HG02610 (cell line): ENCODE data around the gene CRACR2B.

Experiments used
- ATAC-seq: cut with Tn5 transposase; IDR thresholded peaks from one replicate; pipeline ENCODE4 v1.9.1; 2021; ENCODE audit warnings: mild to moderate bottlenecking, moderate library complexity; ENCODE audit not compliant: unreplicated experiment

Gene CRACR2B

GRCh38 chr11:865462-866430, 38.0 kb downstream of the CRACR2B start:
- ATAC-seq: no peak

DNA sequence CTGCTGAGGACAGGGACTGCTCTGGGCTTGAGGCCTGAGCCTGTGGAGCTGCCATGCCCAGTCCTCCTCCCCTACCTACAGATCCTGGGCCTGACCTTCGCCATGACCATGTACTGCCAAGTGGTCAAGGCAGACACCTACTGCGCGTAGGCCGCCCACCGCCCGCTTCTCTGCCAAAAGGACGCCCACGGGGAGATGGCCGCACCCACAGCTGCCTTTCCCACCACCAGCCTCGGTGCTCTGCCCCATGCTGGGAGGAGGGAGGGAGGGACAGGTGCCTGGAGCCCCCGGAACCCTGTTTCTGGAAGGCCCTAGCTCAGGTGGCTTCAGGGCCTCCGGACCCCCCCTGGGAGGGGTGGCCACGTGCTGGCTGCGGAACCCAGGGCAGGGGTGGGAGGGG, 38.8 kb downstream of the CRACR2B start:
- ATAC-seq: no peak

DNA sequence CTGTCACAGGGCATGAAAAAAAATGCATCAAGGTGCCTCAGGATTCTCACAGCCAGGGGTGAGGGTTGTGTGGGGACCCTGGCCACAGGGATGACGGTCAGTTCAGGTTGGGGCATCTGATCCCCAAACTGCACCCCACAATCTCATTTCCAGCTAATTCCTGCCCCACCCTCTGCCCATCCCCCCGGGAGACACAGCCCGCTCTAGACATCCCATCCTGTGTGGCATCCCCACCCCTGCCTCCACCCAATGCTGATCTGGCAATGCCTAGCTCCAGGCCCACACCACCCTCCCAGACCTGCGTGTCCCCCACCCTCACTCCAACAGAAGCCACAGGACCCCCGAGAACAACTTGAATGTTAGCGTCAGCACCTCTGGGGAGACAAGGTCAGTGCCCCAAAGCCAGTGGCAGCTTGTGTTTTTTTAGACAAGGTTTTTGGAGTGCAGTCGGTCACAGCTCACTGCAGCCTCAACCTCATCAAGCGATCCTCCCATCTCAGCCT, 40.2 kb downstream of the CRACR2B start:
- ATAC-seq: no peak

DNA sequence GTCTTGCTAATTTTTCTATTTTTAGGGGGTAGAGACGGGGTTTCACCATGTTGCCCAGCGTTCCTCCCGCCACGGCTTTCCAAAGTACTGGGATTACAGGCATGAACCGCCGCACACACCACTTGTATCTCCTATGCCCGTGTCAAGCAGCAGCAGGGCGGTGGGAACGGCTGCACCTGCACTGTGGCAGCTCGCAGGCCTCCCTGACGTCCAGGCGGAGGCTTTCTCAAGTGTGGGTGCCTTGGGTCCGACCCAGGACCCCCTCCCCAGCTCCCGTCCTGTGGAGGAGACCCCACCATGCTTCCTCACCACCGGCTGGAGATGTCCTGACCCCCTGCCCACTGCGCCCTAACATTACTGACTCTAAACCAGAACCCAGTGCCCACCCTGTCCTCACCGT, 40.7 kb downstream of the CRACR2B start:
- no peak for ATAC-seq

DNA sequence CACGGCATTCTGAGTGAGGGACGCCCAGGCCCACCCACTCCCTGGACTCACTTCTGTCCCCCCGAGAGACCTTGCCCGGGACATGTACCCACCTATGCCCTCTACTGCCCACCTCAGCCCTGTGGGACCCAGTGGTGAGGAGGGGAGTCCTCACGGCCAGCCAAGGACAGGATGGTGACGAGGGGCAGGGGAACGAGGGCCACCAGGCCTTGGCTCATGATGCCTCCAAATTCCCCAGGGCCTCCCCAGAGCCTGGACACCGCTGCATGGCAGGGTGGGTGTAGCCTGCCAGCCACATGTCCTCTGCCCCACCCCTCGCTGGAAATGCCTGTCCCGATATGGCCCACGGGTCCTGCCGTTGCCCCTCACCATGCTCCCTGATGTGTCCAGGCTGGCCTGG, 41.1 kb downstream of the CRACR2B start:
- ATAC-seq: no peak

GRCh38 chr11:869399-870126, 41.8 kb downstream of the CRACR2B start:
- ATAC-seq: no peak

DNA sequence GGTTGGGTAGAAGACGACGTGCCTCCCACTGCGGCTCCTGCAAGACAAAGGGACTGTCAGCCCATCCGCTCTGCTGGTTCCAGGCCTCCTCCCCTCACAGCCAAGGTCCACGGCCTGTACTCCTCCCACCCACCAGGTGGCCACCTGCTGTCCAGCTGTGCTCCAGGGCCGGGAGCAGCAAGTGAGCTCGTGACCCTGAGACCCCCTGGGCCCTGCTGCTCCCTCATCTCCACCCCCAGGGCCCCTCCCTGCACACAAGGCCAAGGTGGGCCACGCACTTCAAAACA, 42.4 kb downstream of the CRACR2B start:
- ATAC-seq: no peak

DNA sequence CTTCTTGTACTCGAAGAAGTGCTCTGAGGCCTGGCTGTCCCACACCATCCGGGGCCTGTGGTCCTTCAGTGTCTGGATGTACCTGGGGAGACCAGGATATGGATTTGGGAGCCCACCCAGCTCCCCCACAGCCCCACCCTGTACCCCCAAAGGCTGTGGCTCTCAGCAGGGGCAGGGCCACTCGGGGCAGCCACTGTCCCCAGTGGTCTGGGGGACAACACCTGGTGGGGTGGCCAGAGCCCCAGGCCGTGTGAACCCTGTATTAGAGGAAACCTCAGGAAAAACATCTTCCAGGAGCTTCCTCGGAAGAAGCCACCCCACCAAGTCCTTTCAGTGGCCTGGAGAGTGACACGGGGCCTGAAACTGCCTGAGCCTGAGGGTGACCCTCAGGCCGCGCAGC, 42.7 kb downstream of the CRACR2B start:
- ATAC-seq: no peak

DNA sequence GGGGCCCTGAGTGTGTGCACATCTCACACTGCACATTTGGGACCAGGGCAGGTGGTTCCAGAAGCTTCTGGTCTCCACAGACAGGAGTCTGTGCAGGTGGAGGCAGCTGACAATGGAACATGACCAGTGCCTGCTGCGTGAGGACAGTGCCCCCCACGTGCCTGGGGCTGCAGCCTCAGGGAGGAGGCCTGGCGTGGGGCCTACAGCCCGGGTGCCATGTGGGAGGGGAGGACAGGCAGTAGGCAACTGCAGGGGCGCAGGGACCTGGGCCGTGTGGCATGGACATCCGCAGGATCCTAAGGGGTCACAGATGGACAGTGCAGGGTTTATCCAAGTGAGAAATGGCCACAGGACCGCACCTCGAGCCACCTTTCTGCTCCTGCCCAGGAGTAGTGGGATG, 43.8 kb downstream of the CRACR2B start:
- no peak for ATAC-seq

DNA sequence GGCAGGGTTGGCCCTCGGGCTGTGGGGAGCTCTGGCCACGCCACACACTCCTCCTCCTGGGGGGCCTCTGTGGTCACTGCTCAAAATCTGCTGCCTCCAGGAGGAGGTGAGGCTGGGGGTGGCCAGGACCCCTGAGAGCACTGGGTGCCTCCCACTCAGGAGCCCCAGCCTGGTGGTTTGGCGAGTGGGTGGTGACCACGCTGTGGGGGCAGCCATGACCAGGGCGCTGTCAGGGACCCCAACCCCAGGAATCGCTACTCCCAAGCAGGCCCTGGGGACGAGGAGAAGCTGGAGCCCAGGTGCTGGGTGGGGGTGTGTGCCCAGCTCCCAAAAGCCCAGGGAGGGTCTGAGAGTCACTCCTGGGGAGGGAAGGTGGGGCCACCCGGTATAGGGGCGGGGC, 45.1 kb downstream of the CRACR2B start:
- no peak for ATAC-seq

- no peak for ATAC-seq
Observed at GRCh38 chr11:873706-874105, 46.0 kb downstream of the CRACR2B start.

DNA sequence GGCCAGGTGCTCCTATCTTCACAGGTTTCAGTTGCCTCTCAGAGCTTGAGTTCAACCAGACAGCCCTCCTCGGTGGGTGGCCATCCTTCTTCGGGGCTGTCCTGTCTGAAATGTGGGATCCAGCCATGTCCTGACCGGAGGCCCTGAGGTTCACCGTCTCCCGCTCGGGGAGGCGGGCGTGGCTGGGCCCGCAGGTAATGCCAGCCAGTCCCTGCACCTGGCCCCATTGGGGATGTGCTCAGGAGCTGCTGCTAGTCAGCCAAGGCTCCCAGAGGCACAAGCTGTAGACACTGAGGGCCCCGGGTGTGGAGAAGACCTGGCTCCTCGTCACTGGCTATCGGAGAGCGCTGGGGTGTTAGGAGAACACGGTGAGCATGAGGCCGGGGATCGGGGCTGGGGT, 47.5 kb downstream of the CRACR2B start:
- no peak for ATAC-seq

DNA sequence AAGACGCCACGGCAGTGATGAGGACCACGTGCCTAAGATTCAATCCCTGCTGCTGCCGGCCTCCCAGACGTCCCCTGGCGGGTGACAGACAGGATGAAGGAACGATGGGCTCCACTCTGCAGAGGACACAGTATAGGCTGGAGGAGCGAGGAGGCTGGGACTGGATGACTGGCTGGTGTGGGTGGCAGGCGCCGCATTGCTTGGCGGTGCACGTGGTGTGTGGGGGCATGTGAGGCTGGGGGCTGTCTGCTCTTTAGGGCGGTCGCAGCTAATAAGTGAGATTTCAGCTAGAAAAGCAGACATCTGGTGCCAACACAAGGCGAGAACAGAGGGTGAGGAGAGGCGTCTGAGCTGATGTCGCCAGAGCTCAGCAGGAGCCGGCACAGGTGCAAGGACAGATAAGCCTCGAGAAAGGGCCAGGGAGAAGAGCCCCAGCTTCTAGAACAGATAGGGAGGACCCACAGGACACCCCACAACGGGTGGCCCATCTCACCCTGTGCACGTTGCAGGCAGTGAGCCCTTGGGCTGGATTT, 48.1 kb downstream of the CRACR2B start:
- no peak for ATAC-seq

DNA sequence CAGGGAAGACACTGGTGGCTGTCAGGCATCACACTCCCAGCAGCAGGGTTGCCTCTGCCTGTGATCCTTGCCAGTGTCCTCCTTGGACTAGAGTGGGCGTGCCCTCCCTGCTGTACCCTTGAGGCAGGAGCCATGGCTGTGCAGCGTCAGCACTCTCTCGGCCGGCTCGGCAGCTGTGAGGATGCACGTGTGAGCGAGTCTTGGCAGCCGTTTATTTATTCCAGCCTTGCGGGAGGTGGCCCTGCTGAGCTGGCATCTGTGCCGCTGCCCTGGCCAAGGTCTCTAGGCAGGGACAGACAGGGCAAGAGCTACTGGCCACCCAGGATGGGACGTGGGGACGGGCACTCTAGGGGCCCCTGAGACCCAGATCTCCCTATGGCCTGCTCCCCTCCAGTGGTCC, 48.8 kb downstream of the CRACR2B start:
- no peak for ATAC-seq

DNA sequence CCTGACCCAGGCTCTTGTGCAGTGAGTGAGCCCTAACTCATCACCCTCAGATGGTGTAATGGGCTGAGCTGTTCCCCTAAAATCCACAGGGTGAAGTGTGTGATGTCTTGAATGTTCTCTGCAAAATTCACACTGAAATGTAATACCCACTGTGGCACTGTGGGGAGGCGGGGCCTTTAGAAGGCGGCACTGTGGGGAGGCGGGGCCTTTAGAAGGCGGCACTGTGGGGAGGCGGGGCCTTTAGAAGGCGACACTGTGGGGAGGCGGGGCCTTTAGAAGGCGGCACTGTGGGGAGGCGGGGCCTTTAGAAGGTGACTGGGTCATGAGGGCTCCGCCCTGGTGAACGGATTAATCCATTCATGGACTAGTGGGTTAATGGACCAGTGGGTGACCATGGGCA, 49.8 kb downstream of the CRACR2B start:
- no peak for ATAC-seq

- ATAC-seq: no peak
Observed at GRCh38 chr11:880447-880846, 52.7 kb downstream of the CRACR2B start.
